SJSA1 (cell line): ENCODE measurements around the gene PLS3. TPM values are rescaled to one million over a fixed set of nuclear protein-coding genes. Genes with fewer than 3 reads are reported as not detected.

ENCODE experiments used
- DNase-seq, 2 experiments: peaks; one replicate each; pipeline ENCODE4 v3.0.0-alpha.2; 2015 to 2020; ENCODE audit warnings: low spot score in 2 of 2, low read depth in 1 of 2
- H3K27ac ChIP-seq: fragments of 250-450 bp; sonication (Bioruptor Pico); 2 replicates; pipeline ENCODE4 v1.5.1; 2020; ENCODE audit warnings: mild to moderate bottlenecking, moderate library complexity
- H3K27me3 ChIP-seq: fragments of 250-450 bp; sonication (Bioruptor Pico); replicated peaks from 2 replicates; pipeline ENCODE4 v1.5.1; 2020; ENCODE audit warnings: mild to moderate bottlenecking, moderate library complexity
- H3K36me3 ChIP-seq: fragments of 250-450 bp; sonication (Bioruptor Pico); 2 replicates; pipeline ENCODE4 v1.5.1; 2020; ENCODE audit warnings: mild to moderate bottlenecking
- H3K4me1 ChIP-seq: fragments of 250-450 bp; sonication (Bioruptor Pico); replicated peaks from 2 replicates; pipeline ENCODE4 v1.6.1; 2021; ENCODE audit warnings: mild to moderate bottlenecking
- H3K4me3 ChIP-seq: fragments of 250-450 bp; sonication (Bioruptor Pico); 2 replicates; pipeline ENCODE4 v1.5.1; 2020; ENCODE audit warnings: mild to moderate bottlenecking
- H3K9me3 ChIP-seq: fragments of 250-450 bp; sonication (Bioruptor Pico); replicated peaks from 2 replicates; pipeline ENCODE4 v1.5.1; 2020; ENCODE audit warnings: mild to moderate bottlenecking
- total RNA-seq: library from RNA; depleted of rRNA; stranded (reverse); fragments of >200 nt; shearing (Covaris generic); gene quantifications from 2 replicates; pipeline ENCODE4 v1.2.3, GENCODE V29; 2014

PLS3 gene
- total RNA-seq, 1 experiment from 2014 or later = 285 TPM

- DNase-seq = no peak
- no peak overlapping the region for H3K27ac ChIP-seq
- no peaks in the 10 kb centered on the region for H3K4me1 ChIP-seq
- no peak overlapping the region for H3K4me3 ChIP-seq
- H3K36me3 ChIP-seq = no peaks in the 10 kb centered on the region
- H3K27me3 ChIP-seq = no peaks in the 10 kb centered on the region
- H3K9me3 ChIP-seq = no peaks in the 10 kb centered on the region
These were observed 136.0 kb downstream of the PLS3 start for GRCh38 chrX:115696939-115697338.

GRCh38 chrX:115697806-115698205 lies 136.8 kb downstream of the PLS3 start:
- no peak overlapping the region for H3K27ac ChIP-seq
- H3K4me1 ChIP-seq = no peaks in the 10 kb centered on the region
- no peaks in the 10 kb centered on the region for H3K9me3 ChIP-seq
- no peak overlapping the region for H3K4me3 ChIP-seq
- no peaks in the 10 kb centered on the region for H3K36me3 ChIP-seq
- H3K27me3 ChIP-seq = no peaks in the 10 kb centered on the region
- no peak for DNase-seq
